ENCODE measurements around the gene S100A2. TPM values are rescaled to one million over a fixed set of nuclear protein-coding genes. Genes with fewer than 3 reads are reported as not detected.
A peak's percentile ranks its signal among the peaks of the same experiment; 100 is the strongest.
"Not testable (repeated sequence)": the region's sequence is repeated elsewhere in the genome, so short reads cannot be mapped to it uniquely, and the experiment has no call there.

S100A2 gene
- total RNA-seq, 1 donor from 2014 or later, result 5.0 TPM

- DNase-seq (ENCODE audit: low spot score), result no peak
- intact Hi-C loops (cut with DNase I), result loop anchor here (2.0 to 5.0 kb wide), 2 partner anchors 47 to 217 kb away; partner anchors contain the start of gene S100A14
These were observed 3.8 kb upstream of the S100A2 start for GRCh38 chr1:153569465-153569864.

- intact Hi-C loops (cut with DNase I), result loop anchor here (1.0 to 5.0 kb wide), 4 partner anchors 35 to 216 kb away; partner anchors contain the start of gene S100A14
- peak; percentile 96 for DNase-seq (ENCODE audit: low spot score)
These were observed 2.9 kb upstream of the S100A2 start for GRCh38 chr1:153568367-153569099.

GRCh38 chr1:153567621-153568366, 2.1 kb upstream of the S100A2 start:
- intact Hi-C loops (cut with DNase I), result loop anchor here (1.0 to 5.0 kb wide), 4 partner anchors 34 to 215 kb away; partner anchors contain the start of gene S100A14
- DNase-seq (ENCODE audit: low spot score), result no peak

- intact Hi-C loops (cut with DNase I), result loop anchor here (1.0 to 5.0 kb wide), 2 partner anchors 59 to 214 kb away; no protein-coding TSS in a partner anchor
- peak; percentile 99 for DNase-seq (ENCODE audit: low spot score)
These were observed 1.0 kb upstream of the S100A2 start for GRCh38 chr1:153566414-153567371.

GRCh38 chr1:153563991-153564390, 1.7 kb downstream of the S100A2 start:
- intact Hi-C loops (cut with DNase I), result no loop called here
- no peak for DNase-seq (ENCODE audit: low spot score)

- no peak for DNase-seq (ENCODE audit: low spot score)
- intact Hi-C loops (cut with DNase I), result no loop called here
These were observed 2.2 kb downstream of the S100A2 start for GRCh38 chr1:153563483-153563901.

GRCh38 chr1:153562021-153562420, 3.6 kb downstream of the S100A2 start:
- DNase-seq (ENCODE audit: low spot score); intact Hi-C loops (cut with DNase I): not testable (repeated sequence)

- intact Hi-C loops (cut with DNase I), result no loop called here
- DNase-seq (ENCODE audit: low spot score), result no peak
These were observed 4.1 kb downstream of the S100A2 start for GRCh38 chr1:153561466-153561985.

- intact Hi-C loops (cut with DNase I), result no loop called here
- DNase-seq (ENCODE audit: low spot score), result no peak
These were observed 4.7 kb downstream of the S100A2 start for GRCh38 chr1:153560771-153561465.

- no peak for DNase-seq (ENCODE audit: low spot score)
- intact Hi-C loops (cut with DNase I), result no loop called here
These were observed 5.4 kb downstream of the S100A2 start for GRCh38 chr1:153560241-153560640.

- intact Hi-C loops (cut with DNase I), result no loop called here
- DNase-seq (ENCODE audit: low spot score), result no peak
These were observed 7.8 kb downstream of the S100A2 start for GRCh38 chr1:153557877-153558276.

- intact Hi-C loops (cut with DNase I), result no loop called here
These were observed 9.3 kb downstream of the S100A2 start for GRCh38 chr1:153556348-153556747.

GRCh38 chr1:153553830-153554541, 11.7 kb downstream of the S100A2 start:
- DNase-seq (ENCODE audit: low spot score), result no peak

More at GRCh38 chr1:153556348-153556747, 9.3 kb downstream of the S100A2 start:
- DNase-seq (ENCODE audit: low spot score), result no peak

GRCh38 chr1:153553096-153553495, 12.5 kb downstream of the S100A2 start:
- no peak for DNase-seq (ENCODE audit: low spot score)
- intact Hi-C loops (cut with DNase I), result no loop called here

More at GRCh38 chr1:153553830-153554541, 11.7 kb downstream of the S100A2 start:
- intact Hi-C loops (cut with DNase I), result no loop called here

- intact Hi-C loops (cut with DNase I), result no loop called here
- no peak for DNase-seq (ENCODE audit: low spot score)
These were observed 13.3 kb downstream of the S100A2 start for GRCh38 chr1:153552335-153552734.

GRCh38 chr1:153550827-153551500, 14.7 kb downstream of the S100A2 start:
- intact Hi-C loops (cut with DNase I), result no loop called here
- no peak for DNase-seq (ENCODE audit: low spot score)

GRCh38 chr1:153550398-153550758, 15.3 kb downstream of the S100A2 start:
- intact Hi-C loops (cut with DNase I), result no loop called here
- no peak for DNase-seq (ENCODE audit: low spot score)
